ENCODE results near the gene SLC9A9.

Gene SLC9A9

DNA sequence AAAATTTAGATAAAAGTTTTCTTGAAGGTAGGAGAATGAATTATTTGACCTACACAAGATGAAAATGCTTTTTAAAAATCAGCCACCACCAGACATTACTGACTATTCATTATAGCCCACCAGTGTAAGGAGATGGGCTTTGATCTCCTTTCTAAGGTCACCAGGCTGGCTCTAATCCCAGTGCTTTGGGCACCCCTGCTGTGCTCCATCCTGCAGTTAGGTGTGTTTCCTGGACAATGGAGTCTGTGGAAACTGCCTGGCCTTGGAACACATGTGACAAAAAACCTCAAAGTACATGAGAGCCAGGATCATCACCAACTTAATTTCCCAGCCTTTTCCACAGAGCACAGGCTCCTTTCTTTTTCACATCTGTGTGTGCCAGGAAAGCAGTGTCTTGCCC is 467.8 kb downstream of the SLC9A9 start:
- no peak for TF ChIP-seq BACH2 (CRISPR knock-in tag; IDR thresholded peaks at IDR 0.05; ENCODE audit: borderline replicate concordance)
- no peak for TF ChIP-seq OSR1 (CRISPR knock-in tag; IDR thresholded peaks at IDR 0.05)
- no peak for TF ChIP-seq CSRNP3 (CRISPR knock-in tag; IDR thresholded peaks at IDR 0.05)
- no peak for TF ChIP-seq ZNF565 (CRISPR knock-in tag; conservative IDR thresholded peaks at IDR 0.05; ENCODE audit: low read depth)
- no peak for TF ChIP-seq POU6F1 (CRISPR knock-in tag; IDR thresholded peaks at IDR 0.05; ENCODE audit: borderline replicate concordance, low read depth)
- no peak for TF ChIP-seq ZNF70 (CRISPR knock-in tag; IDR thresholded peaks at IDR 0.05)
- TF ChIP-seq, protein P1, sequence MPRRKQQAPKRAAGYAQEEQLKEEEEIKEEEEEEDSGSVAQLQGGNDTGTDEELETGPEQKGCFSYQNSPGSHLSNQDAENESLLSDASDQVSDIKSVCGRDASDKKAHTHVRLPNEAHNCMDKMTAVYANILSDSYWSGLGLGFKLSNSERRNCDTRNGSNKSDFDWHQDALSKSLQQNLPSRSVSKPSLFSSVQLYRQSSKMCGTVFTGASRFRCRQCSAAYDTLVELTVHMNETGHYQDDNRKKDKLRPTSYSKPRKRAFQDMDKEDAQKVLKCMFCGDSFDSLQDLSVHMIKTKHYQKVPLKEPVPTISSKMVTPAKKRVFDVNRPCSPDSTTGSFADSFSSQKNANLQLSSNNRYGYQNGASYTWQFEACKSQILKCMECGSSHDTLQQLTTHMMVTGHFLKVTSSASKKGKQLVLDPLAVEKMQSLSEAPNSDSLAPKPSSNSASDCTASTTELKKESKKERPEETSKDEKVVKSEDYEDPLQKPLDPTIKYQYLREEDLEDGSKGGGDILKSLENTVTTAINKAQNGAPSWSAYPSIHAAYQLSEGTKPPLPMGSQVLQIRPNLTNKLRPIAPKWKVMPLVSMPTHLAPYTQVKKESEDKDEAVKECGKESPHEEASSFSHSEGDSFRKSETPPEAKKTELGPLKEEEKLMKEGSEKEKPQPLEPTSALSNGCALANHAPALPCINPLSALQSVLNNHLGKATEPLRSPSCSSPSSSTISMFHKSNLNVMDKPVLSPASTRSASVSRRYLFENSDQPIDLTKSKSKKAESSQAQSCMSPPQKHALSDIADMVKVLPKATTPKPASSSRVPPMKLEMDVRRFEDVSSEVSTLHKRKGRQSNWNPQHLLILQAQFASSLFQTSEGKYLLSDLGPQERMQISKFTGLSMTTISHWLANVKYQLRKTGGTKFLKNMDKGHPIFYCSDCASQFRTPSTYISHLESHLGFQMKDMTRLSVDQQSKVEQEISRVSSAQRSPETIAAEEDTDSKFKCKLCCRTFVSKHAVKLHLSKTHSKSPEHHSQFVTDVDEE (CRISPR knock-in tag; IDR thresholded peaks at IDR 0.05), result no peak
- no peak for TF ChIP-seq ZFP30 (CRISPR knock-in tag; IDR thresholded peaks at IDR 0.05)
- TF ChIP-seq GLIS3 (CRISPR knock-in tag; IDR thresholded peaks at IDR 0.05), result no peak
- no peak for TF ChIP-seq ARNTL (CRISPR knock-in tag; IDR thresholded peaks at IDR 0.05; ENCODE audit: borderline replicate concordance, low read depth)
- TF ChIP-seq ESRRG (CRISPR knock-in tag; IDR thresholded peaks at IDR 0.05), result no peak
- TF ChIP-seq TOX (CRISPR knock-in tag; IDR thresholded peaks at IDR 0.05; ENCODE audit: borderline replicate concordance), result no peak
- no peak for TF ChIP-seq PPARA (CRISPR knock-in tag; IDR thresholded peaks at IDR 0.05; ENCODE audit: borderline replicate concordance)
- no peak for TF ChIP-seq SNAI2 (CRISPR knock-in tag; IDR thresholded peaks at IDR 0.05)
- TF ChIP-seq ZFP3 (CRISPR knock-in tag; IDR thresholded peaks at IDR 0.05), result no peak
- TF ChIP-seq TCF4 (CRISPR knock-in tag; IDR thresholded peaks at IDR 0.05; ENCODE audit: borderline replicate concordance), result no peak
- no peak for TF ChIP-seq PATZ1 (CRISPR knock-in tag; IDR thresholded peaks at IDR 0.05; ENCODE audit: borderline replicate concordance)
- TF ChIP-seq ISL1 (CRISPR knock-in tag; IDR thresholded peaks at IDR 0.05), result no peak
- TF ChIP-seq CSDC2 (CRISPR knock-in tag; IDR thresholded peaks at IDR 0.05), result no peak
- no peak for ATAC-seq

DNA sequence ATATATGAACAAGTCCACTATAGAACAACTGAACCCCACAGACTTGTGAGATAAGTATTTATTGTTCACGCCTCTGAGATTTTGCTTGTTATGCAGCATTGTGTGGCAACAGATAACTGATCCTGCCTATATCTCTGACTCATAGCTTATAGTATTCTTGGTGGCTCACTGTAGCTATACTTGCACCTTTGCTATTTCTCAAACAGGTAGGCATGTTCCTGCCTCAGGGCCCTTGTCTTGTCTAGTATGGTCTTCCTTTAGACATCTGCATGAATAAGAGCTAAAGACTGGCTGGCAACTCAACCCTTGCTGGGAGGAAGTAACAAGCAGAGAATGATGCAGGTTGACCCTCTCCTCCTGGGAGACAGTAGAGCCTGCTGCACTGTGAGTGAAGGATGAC is 472.6 kb downstream of the SLC9A9 start:
- TF ChIP-seq POU6F1 (CRISPR knock-in tag; IDR thresholded peaks at IDR 0.05; ENCODE audit: borderline replicate concordance, low read depth), result no peak

DNA sequence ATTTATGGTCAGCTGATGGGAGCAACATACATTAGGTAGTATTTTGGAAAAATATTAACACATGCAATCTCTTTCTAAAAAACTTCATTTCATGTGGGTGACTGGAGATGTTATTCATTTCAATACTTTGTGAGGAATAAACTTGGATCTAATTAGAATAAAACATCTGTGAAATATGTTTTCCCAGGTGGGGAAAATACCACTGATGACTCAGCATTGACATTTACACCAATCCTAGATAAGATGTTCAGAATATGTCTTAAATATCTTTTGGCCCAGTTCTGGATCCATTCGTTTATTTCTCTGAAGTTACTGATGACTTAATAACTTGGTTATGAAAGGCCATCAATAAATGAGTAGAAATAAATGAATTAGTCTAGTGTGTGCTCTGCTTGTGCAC is 481.1 kb downstream of the SLC9A9 start:
- TF ChIP-seq, protein P2, sequence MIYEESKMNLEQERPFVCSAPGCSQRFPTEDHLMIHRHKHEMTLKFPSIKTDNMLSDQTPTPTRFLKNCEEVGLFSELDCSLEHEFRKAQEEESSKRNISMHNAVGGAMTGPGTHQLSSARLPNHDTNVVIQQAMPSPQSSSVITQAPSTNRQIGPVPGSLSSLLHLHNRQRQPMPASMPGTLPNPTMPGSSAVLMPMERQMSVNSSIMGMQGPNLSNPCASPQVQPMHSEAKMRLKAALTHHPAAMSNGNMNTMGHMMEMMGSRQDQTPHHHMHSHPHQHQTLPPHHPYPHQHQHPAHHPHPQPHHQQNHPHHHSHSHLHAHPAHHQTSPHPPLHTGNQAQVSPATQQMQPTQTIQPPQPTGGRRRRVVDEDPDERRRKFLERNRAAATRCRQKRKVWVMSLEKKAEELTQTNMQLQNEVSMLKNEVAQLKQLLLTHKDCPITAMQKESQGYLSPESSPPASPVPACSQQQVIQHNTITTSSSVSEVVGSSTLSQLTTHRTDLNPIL (CRISPR knock-in tag; IDR thresholded peaks at IDR 0.05; ENCODE audit: low read depth), result no peak
- TF ChIP-seq POU6F1 (CRISPR knock-in tag; IDR thresholded peaks at IDR 0.05; ENCODE audit: borderline replicate concordance, low read depth) (no peak), CSRNP3 (CRISPR knock-in tag; IDR thresholded peaks at IDR 0.05) (no peak), RARB (CRISPR knock-in tag; IDR thresholded peaks at IDR 0.05) (no peak), SNAI2 (CRISPR knock-in tag; IDR thresholded peaks at IDR 0.05) (no peak), BACH2 (CRISPR knock-in tag; IDR thresholded peaks at IDR 0.05; ENCODE audit: borderline replicate concordance) (no peak), ESRRG (CRISPR knock-in tag; IDR thresholded peaks at IDR 0.05) (no peak), TCF4 (CRISPR knock-in tag; IDR thresholded peaks at IDR 0.05; ENCODE audit: borderline replicate concordance) (no peak), GLIS3 (CRISPR knock-in tag; IDR thresholded peaks at IDR 0.05) (no peak), PATZ1 (CRISPR knock-in tag; IDR thresholded peaks at IDR 0.05; ENCODE audit: borderline replicate concordance) (no peak), CSDC2 (CRISPR knock-in tag; IDR thresholded peaks at IDR 0.05) (no peak), ISL1 (CRISPR knock-in tag; IDR thresholded peaks at IDR 0.05) (no peak), PPARA (CRISPR knock-in tag; IDR thresholded peaks at IDR 0.05; ENCODE audit: borderline replicate concordance) (no peak)
- ATAC-seq, result no peak

More for the DNA sequence above, 472.6 kb downstream of the SLC9A9 start:
- ATAC-seq, result no peak
